COR-L47 (cell line): ENCODE measurements around the gene NEURL2.
A peak's percentile ranks its signal among the peaks of the same experiment; 100 is the strongest.
"Not testable (repeated sequence)": the region's sequence is repeated elsewhere in the genome, so short reads cannot be mapped to it uniquely, and the experiment has no call there.

Experiments used
- DNase-seq: peaks from one replicate; lab custom pipeline; 2025; lab: John Stamatoyannopoulos, UW

NEURL2 gene

DNA sequence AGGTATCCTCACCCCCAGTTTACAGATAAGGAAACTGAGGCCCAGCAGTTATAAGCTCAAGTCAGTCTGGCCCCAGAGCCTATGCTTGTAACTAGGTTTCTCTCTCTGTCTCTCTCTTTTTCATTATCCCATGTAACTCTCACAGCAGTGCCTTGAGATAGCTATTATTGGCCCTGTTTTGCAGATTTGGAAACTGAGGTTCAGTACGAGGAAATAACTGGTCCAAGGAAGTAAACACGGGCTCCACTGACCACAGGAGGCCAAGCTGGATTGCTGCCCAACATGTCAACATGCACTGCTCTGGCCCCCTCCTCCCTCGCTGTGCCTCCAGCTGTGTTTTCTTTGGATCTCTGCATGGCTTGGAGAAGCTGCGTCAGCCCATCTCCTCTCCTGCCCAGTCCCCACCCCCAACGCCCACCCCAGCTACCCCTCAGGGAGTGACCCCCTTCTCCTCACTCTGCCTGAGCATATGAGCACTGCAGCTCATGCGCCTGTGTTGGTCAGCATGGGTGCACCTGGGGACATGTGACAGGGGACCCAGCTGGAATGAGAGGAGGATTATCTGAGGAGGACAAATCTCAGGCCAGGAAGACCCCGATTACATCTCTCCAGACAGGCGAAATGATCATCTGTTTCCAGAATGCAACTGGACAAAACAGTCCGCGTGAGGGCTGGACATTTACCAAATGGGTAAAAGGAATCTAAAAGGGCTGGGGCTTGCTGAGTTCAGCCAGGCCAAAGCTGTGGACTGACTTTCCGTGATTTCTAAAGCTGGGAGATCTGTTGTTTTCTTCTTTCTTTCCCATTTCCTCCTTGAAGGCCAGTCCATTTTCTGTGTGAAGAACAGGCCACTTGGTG, 28.8 kb upstream of the NEURL2 start:
- DNase-seq: peak; percentile 55

DNA sequence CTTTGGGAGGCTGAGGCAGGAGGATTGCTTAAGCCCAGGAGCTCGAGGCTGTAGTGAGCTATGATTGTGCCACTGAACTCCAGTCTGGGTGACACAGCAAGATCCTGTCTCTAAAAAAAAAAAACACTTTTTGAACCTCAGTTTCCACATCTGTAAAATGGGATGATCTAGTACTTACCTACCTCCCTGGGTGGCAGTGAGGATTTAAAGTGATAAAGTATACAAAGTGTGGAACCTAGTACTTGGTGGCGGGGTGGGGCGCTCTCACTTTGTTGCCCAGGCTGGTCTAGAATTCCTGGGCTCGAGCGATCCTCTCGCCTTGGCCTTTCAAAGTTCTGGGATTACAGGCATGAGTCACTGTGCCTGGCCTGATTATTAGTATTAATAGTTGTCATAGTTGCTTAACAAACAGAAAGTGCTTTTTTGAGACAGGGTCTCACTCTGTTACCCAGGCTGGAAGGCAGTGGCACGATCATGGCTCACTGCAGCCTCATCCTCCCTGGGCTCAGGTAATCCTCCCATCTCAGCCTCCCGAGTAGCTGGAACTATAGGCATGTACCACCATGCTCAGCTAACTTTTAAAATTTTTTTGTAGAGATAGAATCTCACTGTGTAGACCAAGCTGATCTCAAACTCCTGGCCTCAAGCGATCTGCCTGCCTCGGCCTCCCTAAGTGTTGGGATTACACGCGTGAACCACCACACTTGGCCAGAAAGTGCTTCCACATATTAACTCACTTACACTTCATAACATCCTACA, 27.9 kb upstream of the NEURL2 start:
- no peak for DNase-seq

GRCh38 chr20:45918182-45918737, 27.3 kb upstream of the NEURL2 start:
- DNase-seq: no peak

DNA sequence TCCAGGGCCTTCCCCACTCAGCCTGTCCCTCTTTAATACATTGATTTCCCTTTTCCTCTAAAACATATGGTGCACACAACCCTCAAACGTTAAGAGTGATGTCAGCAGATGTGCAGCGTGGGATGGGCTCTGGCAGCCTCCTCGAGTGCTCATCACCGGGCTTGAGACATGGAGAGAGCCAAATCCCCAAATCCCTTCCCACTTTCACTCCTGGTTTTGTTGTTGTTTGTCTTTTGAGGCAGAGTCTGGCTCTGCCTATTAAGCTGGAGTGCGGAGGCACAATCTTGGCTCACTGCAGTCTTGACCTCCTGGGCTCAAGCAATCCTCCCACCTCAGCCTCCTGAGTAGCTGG, 26.8 kb upstream of the NEURL2 start:
- DNase-seq: no peak

- no peak for DNase-seq
These were observed 22.1 kb upstream of the NEURL2 start for GRCh38 chr20:45913116-45913515.

DNA sequence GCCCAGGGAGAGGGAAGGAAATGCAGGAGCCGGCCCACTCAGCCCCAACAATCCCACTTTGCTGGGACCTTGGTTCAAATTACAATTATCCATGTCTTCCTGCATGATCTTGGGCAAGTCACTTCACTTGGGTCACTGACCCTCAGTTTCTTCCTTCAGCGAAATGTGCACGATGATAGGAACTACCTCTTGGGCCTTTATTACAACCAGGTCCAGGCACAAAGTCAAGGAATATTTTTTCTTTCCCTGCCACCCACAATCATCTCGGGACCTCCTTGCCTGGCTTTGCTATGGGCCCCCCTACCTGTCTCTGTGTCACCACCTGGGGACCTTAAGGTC, 21.3 kb upstream of the NEURL2 start:
- DNase-seq: no peak

DNA sequence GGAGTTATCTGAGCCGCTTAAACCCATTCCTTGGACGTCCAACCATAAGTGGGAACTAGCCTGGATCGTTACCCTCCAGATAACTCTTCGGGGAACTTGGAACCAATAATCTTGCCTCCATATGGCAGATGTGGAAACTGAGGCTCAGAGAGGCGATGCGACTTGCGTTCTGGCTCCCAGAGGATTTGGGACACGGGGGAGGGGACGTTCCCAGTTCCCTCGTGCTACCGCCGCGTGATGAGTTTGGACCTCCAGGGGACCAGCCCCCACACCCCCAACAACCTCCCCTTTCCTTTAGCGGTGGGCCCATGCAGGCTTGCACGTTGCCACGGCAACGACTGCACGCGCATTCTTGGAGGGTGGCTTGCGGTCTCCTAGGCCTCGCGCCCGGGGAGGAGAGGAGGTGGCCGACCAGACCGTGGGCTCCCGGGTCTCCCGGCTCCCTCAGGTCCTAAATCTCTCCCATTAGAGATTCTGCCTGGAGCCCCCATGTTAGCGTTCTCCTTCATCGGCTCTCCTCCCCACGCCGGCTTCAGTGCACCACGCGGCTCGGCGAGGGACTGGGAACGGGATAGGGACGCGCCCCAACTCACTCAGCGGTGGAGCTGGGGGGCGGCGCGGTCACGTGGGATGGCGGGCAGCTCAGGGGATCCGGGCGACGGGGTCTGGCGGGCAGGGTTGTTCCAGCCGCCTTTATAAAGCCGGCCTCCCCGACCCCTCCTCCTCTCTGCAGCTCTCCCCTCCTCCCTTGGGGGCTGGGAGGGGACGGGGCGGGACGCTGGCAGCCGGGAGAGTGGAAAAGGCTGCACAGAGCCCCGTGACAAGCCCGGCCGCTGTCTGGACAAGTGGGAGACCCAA, 20.7 kb upstream of the NEURL2 start, which contains the start of gene PLTP:
PLTP (minus strand) TSS at position 670 of the 858 bp plus-strand sequence. CDS start 703 bp downstream, outside the sequence.
- DNase-seq: peak; percentile 37

- DNase-seq: no peak
These were observed 19.9 kb upstream of the NEURL2 start for GRCh38 chr20:45910670-45911485.

DNA sequence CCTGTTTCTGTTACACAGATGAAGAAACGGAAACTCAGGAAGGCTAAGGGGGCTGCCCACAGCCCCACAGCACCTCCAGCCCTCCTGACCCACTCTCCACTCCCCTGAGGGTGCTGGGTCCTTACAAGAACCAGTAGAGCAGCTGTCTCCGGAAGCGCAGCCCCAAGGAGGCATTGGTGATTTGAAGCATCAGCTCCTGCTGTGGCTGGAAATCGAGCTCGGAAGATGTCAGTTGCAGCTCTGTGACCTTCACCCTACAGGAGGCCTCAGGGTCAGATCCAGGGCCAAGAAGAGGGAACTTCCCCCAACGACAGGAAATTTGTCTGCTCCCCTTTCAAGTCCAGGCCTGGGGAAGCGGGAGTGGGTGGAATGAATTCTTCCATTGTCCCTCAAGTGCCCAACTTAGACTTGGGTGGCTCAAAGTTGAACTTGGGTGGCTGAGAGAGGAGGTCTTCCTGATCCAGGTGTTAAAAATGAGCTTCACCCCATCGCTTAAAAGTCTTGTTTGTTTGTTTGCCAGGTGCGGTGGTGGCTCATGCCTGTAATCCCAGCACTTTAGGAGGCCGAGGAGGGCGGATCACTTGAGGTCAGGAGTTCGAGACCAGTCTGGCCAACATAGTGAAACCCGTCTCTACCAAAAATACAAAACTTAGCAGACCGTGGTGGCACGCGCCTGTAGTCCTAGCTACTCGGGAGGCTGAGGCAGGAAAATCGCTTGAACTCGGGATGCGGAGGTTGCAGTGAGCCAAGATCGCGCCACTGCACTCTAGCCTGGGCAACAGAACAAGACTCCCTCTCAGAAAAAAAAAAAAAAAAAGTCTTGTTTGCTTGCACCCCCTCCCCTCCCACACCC, 19.0 kb upstream of the NEURL2 start:
- no peak for DNase-seq

DNA sequence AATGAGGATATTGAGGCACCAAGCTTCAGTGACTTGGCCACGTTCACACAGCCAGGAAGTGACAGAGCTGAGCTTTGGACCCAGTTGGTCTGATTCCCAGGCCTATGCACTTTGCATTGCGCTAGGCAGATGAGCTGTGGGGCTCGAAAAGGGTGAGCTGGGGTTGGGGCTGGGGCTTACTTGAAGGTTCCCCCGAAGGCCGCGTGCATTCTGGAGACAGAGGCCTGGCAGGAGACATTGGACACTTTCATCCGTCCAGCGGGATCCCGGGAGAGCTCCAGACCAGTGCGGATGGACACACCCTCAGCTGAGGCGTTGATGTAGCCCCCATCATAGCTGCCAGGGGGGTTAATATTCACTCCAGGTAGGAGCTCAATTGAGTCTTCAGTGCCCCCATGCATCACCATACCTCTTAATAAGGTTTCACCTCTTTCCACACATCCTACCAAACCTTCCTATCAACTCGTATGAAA, 18.4 kb upstream of the NEURL2 start:
- DNase-seq: no peak

- no peak for DNase-seq
These were observed 17.1 kb upstream of the NEURL2 start for GRCh38 chr20:45908084-45908483.

DNA sequence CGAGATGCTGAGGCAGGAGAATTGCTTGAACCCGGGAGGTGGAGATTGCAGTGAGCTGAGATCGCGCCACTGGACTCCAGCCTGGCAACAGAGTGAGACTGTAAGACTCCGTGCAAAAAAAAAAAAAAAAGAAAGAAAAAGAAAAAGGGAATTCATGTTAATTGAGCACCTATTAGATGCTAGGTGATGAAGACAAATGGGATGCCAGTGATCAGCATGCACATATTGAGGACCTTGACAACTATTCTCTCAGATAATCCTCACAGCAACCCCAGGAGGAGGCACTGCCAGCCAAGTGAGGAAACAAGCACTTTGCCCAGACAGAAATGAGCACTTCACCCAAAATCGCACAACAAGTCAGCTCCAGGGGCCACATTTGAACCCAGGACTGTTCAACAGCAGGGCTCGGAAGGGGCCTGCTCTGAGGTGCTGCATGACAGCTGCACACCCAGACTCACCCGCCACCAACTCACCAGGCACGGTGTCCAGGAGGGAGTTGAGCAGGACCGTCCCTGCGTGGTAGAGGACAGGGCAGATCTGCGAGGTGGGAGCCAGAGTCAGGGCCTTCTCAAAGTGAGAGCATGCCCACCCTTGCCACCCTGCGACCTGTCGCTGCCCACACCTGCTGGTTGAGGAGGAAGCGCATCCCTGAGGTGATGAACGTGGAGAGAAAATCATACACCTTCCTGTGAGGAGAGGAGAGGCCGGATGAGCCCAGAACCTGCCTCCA, 16.4 kb upstream of the NEURL2 start:
- DNase-seq: no peak

DNA sequence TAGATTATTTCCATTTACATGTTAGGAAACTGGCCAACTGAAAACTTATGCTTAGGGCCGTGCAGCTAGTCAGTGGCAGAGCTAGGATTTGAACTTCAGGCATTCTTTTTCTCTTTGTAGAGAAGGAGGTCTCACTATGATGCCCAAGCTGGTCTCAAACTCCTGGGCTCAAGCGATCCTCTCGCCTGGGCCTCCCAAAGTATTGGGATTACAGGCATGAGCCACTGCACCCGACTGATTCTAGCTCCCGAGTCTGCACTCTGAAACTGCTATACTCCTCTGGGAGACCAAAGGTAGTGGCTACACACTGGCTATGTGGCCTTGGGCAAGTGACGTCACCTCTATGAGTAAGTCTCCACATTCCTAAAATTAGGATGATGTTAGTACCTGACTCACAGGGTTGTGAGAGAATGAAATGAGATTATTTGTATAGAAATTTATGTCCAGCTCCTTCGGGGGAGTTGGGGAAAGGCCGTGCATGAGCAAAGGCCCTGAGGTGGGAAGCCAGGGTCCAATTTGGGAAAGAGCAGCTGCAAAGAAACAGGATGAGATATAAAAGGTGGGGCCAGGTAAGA, 14.6 kb upstream of the NEURL2 start:
- no peak for DNase-seq

- no peak for DNase-seq
These were observed 13.8 kb upstream of the NEURL2 start for GRCh38 chr20:45904583-45905504.

- no peak for DNase-seq
These were observed 11.2 kb upstream of the NEURL2 start for GRCh38 chr20:45902199-45902701.

- DNase-seq: not testable (repeated sequence)
These were observed 10.3 kb upstream of the NEURL2 start for GRCh38 chr20:45901332-45901731.

DNA sequence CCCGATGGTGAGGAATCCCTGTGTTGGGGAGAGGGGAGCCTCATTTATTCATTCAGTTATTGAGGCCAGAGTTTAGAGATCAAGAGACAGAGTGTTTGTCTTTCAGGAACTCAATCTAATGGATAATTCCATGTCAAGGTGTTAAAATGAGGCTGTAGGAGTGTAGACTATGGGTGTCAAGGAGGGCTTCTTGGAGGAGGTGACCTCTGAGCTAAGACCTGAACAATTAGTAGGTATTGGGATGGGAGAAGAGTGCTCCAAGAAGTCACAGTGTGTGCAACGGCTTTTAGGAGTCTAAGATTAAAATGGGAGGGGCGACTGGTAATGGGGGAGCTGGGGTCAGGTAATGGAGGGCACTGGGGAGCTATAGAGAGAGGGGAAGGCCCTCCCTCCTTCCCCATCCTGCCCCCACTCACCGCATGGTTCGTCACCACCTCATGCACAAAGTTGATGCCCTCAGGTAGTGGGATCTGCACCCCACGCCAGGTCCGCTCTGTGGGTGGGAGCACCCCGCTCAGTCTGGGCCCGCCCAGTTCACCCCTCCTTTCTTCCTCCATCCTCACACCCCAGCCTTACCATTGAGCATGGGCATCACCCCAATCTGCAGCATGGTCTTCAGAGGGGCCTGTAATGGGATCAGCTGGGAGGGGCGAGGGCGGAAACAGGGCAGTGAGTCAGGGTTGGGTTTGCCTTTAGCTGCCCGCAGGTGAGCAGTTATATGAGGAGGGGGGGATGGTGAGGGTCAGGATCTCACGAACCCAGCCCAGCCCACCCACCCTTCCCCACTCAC, 8.2 kb upstream of the NEURL2 start:
- DNase-seq: no peak
